Mammary epithelial cell (primary cell): Measurements from ENCODE around the gene OR14J1.

ENCODE experiments used
- EZH2 ChIP-seq: IDR thresholded peaks from 2 replicates; pipeline ENCODE4 v1.6.1; 2012; ENCODE audit warnings: low read length, inconsistent platforms, borderline replicate concordance
- TF ChIP-seq, protein P1 (sequence below), 2 donors: IDR thresholded peaks in 1 of 2; conservative IDR thresholded peaks in 1 of 2; 2 replicates each; pipeline ENCODE4 v1.5.1; 2011 to 2012; ENCODE audit warnings: inconsistent platforms in 2 of 2, low read length in 2 of 2, mild to moderate bottlenecking in 2 of 2, control low read depth in 1 of 2, low read depth in 1 of 2; ENCODE audit not compliant: insufficient read depth in 1 of 2; ENCODE audit errors: extremely low read depth in 1 of 2

DNA sequence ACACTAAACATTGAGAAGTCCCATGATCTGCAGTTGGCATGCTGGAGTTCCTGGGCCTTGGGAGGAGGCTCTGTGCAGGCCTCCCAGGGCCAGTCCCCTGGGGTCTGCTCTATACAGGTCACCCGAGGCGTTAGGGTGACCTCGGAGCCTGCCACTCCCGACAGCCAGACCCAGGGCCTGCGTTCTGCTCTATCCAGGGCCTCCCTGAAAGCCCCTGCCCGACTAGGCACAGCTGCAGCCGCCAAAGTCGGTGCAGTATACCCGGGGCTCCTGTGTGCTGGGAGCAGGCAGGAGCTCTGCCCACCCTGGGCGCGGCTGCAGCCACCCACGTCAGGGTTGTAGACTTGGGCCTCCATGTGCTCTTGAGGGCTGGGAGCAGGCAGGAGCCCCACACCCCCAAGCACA, 6.3 kb upstream of the OR14J1 start:
- TF ChIP-seq, protein P1, sequence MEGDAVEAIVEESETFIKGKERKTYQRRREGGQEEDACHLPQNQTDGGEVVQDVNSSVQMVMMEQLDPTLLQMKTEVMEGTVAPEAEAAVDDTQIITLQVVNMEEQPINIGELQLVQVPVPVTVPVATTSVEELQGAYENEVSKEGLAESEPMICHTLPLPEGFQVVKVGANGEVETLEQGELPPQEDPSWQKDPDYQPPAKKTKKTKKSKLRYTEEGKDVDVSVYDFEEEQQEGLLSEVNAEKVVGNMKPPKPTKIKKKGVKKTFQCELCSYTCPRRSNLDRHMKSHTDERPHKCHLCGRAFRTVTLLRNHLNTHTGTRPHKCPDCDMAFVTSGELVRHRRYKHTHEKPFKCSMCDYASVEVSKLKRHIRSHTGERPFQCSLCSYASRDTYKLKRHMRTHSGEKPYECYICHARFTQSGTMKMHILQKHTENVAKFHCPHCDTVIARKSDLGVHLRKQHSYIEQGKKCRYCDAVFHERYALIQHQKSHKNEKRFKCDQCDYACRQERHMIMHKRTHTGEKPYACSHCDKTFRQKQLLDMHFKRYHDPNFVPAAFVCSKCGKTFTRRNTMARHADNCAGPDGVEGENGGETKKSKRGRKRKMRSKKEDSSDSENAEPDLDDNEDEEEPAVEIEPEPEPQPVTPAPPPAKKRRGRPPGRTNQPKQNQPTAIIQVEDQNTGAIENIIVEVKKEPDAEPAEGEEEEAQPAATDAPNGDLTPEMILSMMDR (conservative IDR thresholded peaks at IDR 0.05 in 1 of 2, IDR thresholded peaks at IDR 0.05 in 1 of 2; ENCODE audit: extremely low read depth in 1 of 2, insufficient read depth in 1 of 2, low read depth in 1 of 2, low read length in 2 of 2): no peak
- no peak for TF ChIP-seq EZH2
